Hematopoietic multipotent progenitor cell treated with erythropoietin and hydrocortisone succinate and interleukin-3 and kit ligand, for 15 days (in vitro differentiated cells): ENCODE data around the gene NRSN2.
"Not testable (repeated sequence)": the region's sequence is repeated elsewhere in the genome, so short reads cannot be mapped to it uniquely, and the experiment has no call there.

ENCODE experiments used
- DNase-seq: peaks from one replicate; pipeline ENCODE4 v3.0.0-alpha.2; 2015; ENCODE audit warnings: low spot score

The NRSN2 gene

DNA sequence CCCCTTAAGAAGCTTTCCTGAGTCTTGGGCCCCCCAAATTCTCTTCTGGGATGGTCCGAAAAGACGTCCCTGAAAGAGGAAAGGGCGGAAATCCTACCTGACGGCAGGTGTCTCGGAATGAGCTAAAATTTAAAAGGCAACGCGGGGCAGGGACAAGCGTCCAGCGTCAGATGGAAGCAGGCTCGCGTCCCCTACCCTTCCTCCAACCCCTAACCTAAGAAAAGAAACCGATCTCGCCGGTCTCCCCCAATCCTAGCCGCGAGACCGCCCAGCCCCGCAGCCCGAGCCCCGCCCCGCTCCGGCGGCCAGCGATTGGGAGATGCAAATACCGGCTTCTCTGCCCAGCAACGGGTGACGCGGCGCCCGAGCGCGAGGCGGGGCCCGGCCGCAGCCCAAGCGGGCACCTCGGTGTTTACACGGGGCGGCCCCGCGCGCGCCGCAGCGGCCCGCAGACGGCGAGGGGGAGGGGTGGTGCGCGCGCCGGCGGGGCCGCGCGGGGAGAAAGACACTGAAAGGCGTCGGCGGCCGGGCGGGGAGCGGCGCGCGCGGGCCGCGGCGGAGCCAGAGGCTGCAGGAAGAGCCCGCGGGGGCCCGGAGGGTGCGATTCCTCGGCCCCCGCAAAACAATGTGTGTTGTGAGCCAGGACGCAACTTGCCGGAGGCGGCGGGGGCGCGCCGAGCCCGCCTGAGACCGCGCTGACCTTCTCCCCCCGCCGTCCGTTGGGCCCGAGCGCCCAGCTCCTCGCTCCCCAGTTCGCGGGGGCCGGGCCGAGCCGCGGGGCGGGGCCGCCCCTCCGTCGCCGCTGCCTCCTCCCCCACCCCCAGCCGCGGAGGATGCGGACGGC is 21.6 kb upstream of the NRSN2 start, which contains the start of gene SOX12:
Gene SOX12, plus strand, starts transcription at position 508 of the 844 bp plus-strand sequence. CDS start 373 bp downstream, outside the sequence.
- DNase-seq = peak; percentile 94

DNA sequence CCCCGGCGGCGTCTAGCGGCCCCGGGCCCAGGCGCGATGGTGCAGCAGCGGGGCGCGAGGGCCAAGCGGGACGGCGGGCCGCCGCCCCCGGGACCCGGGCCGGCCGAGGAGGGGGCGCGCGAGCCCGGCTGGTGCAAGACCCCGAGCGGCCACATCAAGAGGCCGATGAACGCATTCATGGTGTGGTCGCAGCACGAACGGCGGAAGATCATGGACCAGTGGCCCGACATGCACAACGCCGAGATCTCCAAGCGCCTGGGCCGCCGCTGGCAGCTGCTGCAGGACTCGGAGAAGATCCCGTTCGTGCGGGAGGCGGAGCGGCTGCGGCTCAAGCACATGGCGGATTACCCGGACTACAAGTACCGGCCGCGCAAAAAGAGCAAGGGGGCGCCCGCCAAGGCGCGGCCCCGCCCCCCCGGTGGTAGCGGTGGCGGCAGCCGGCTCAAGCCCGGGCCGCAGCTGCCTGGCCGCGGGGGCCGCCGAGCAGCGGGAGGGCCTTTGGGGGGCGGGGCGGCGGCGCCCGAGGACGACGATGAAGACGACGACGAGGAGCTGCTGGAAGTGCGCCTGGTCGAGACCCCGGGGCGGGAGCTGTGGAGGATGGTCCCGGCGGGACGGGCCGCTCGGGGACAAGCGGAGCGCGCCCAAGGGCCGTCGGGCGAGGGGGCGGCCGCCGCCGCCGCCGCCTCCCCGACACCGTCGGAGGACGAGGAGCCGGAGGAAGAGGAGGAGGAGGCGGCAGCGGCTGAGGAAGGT is 20.8 kb upstream of the NRSN2 start:
- no peak for DNase-seq

DNA sequence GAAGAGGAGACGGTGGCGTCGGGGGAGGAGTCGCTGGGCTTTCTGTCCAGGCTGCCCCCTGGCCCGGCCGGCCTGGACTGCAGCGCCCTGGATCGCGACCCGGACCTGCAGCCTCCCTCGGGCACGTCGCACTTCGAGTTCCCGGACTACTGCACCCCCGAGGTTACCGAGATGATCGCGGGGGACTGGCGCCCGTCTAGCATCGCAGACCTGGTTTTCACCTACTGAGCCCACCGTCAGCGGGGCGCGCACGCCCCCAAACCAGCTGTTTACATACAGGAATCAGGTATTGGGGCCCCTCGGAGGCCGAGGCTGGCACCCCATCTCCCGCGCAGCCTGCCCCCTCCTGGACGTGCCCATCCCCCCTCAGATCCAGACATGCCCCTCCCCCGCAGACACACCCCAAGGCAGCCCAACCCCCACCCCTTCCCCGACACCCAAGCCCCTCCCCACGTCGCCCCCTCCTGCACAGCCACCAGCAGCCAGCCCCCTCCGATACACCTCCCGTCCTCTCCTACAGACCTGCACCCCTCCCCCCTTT is 20.2 kb upstream of the NRSN2 start:
- DNase-seq = no peak

DNA sequence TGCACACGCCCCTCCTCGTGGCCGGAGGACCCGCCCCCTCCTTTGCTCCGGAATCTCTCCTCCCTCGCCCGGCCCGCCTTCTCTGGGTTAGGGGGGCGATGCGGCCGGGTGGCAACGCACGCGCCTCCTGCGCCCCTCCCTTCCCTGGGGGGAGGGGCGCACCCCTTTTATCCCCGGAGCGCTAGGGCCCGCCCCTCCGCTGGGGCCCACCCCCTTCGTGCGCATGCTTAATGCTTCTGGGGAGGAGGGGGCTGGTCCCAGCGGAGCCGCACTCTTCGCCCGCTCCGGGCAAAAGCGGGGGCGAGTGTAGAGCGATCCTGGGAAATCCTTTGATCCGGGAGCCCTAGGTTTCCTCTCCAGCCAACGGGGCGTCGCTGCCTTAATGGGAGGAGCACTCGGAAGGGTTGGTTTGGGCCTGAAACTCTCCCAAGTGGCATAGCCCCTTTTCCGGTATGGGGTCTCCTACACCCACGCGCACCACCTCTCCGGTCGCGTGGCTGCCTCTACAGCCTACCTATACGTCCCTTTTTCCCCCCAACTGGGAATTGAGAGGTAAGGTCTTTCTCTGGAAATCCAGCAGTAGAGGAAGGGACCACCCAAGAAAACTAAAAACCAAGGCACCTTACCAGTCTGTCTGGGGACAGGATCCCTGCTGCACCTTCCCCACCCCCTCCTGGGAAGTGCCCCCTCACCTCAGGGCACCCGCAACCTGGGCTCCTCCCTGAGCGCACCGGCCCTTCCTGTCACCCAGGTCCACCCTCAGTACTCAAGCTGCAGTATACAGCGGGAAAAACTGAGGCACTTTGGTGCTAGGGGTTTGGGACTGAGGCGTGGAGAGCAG is 19.5 kb upstream of the NRSN2 start:
- DNase-seq = peak; percentile 18

DNA sequence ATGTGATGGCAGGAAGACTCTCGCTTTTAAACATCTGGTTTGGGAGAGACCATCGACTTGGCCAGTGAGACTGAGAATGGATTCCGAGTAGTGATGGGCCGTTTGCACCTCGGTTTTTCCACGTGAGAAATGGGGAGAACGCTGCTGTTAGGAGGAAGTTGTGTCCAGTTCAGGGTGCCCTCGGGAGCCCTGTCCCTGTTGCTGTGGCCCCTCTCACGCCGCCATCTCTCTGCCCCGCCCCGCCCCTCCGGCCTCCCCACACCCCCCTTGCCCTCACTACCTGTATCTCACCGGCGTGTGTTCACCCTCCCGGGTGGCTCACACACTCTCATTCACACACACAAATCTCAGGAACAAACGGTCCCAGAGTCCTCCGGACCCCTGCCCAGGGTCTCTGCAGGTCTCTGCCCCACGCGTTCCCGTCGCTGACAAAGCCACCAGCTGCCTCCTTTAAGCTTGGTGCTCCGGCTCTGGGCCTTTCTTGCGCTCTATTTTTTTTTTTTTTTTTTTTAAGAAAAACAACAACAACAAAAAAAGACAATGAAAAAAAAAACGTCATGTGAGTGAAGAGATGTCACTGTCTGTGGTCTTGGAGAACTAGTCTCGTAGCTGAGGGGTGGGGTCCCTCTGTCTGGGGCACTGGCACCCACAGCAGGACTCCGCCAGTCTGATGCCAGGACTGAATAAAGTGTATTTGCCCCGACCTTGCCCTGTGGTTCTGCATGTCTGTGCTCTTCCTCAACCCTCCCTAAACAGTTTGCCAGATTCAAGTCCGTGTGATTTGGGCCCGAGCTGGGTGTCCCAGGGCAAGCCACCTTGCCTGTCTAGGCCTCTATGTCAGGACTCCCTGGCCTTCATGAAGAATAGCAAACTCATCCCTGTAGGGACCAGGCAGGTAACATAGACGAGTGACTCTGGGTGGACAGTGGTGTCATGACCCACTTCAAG is 18.6 kb upstream of the NRSN2 start:
- no peak for DNase-seq

DNA sequence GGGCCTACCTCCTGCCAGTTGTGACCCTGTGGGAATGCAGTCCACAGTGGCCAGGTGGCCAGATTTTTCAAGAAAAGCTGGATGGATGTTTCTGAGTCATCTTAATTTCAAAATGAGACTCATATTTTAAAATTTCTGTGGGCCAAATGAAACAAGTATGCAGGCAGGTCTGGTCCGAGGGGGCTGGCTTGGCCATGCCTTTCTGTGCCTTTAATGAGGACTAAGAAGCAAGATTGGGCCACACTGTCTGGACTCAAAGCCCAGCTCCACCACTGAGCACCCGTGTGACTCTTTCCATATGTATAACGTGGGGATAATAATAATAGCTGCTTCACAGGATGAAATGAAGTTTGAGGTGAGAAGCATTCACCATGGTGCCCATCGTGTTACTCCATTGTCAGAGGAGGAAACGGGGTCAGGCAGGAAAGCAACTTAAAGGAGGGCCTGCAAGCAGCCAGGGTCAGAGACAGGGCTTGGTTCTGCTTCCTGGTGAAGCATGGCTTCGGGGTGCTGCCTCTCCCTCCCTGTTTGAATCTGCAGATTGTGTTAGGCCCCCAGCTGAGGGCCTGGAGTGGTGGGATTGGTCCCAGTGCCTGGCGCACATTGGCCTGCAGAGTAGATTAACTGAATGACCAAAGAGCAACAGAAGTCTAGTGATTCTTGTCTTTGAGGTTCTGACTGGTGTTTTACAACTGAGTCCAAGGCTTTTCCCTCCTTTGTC is 17.8 kb upstream of the NRSN2 start:
- DNase-seq = no peak

DNA sequence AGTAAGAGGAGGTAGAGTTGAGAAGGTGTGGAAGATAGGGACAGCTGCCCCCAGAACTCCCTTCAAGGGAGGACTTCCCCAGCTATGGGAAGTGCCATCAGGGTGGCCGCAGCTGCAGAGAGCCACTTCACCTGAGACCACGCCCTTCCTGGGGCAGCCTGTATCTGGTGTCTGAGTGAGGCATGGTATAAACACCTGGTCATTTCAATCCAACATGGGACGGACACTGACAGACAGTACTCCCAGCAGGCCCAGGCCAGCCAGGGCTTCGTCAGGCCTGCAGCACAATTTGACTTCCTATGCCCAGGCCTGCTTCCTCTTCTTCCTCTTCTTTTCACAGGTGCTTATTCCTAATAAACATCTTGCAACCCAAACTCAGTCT is 17.1 kb upstream of the NRSN2 start:
- no peak for DNase-seq

DNA sequence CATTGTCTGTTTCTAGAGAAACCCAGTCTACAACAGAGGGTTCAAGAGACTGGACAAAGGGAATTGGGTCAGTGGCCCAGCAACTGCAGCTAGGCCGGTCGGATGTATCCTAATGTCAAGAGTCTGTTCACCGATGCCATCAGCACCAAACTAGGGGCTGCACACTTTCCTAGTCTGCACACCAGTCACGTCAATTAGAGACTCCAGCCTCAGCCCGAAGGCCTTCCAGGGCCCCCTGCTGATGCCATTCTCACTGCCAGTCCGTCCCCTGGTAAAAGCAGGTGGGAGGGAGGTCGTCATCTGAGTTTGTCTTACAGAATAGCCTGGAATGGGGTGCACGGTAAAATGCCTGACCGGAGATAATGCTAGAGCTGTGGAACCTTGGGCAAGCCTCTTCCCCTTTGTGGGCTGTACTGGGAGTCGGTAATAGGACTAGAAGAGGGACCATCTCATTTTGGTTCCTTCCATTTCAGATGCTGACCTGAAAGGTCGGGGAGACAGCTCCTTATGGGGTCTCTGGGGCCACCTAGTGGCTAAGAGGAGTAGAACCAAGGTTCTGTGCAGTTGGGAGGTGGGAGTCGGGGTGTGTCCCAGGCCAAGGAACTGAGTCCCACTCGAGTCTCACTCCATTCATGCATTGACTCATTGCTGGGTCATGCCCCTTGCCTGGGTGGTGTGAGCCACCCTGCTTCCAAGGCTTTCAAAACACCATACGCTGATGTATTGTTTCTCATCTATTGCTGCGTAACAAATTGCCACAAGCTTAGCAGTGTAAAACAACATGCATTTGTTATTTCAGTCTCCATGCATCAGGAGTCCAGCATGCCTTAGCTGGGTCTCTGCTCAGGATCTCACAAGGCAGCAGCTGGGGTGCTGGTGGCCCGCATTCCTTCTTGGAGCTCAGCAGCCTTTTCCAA is 16.4 kb upstream of the NRSN2 start:
- peak; percentile 73 for DNase-seq

DNA sequence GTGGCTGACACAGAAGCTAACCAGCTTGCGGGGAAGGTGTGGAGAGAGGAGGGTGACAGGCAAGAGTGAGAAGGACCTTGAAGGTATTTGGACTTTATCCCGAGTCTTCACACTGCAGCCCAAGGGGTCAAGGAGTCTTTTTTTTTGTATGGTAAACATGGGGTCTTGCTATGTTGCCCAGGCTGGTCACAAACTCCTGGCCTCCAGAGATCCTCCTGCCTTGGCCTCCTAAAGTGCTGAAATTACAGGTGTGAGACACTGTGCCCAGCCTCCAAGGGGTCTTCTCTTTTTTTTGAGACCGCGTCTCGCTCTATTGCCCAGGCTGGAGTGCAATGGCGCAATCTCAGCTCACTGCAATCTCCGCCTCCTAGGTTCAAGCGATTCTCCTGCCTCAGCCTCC is 12.3 kb upstream of the NRSN2 start:
- no peak for DNase-seq

DNA sequence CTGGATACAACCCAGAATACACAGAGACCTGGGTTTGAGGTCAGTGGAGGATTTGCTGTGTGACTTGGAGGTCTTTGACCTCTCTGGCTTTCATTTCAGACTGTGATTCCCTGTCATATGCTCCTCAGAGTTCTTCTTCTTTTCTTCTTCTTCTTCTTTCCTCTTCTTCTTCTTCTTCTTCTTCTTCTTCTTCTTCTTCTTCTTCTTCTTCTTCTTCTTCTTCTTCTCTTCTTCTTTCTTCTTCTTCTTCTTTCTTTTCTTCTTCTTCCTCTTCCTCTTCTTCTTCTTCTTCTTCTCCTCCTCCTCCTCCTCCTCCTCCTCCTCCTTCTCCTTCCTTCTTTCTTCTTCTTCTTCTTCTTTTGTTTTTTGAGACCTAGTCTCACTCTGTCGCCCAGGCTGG is 10.9 kb upstream of the NRSN2 start:
- DNase-seq = not testable (repeated sequence)

DNA sequence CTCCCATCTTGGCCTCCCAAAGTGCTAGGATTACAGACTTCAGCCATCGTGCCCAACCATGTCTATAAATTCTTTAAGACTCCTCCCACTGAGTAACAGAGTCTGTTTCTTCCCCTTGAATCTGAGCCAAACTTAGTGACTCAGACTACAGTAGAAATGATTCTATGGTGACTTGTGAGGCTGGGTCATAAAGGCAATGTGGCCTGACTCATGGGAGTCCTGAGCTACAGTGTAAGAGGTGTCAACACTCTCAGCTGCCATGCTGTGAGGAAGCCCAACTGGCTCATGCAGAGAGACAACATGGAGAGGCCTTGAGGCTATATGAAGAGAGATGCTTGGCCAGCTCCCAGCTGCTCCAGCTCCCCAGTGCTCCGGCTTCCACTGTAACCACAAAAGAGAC is 5.2 kb upstream of the NRSN2 start:
- peak; percentile 33 for DNase-seq

DNA sequence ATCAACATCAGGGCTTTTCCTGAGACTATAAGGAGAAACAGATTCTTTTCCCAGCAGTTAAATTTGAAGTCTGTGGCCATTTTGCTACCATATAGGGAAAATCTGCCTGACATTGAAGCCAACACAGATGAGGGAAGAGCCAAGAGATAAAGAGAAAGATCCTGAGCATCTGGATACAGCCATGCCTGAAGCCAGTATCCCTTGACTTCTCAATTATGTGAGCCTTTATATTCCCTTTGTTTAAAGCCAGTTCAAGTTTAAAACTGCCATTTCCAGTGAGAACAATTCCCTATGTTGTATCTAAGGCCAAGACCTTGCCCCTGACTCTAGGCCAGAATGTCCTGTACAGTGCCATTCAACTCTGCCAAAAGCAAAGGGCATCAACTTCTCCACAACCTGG is 3.8 kb upstream of the NRSN2 start:
- no peak for DNase-seq

DNA sequence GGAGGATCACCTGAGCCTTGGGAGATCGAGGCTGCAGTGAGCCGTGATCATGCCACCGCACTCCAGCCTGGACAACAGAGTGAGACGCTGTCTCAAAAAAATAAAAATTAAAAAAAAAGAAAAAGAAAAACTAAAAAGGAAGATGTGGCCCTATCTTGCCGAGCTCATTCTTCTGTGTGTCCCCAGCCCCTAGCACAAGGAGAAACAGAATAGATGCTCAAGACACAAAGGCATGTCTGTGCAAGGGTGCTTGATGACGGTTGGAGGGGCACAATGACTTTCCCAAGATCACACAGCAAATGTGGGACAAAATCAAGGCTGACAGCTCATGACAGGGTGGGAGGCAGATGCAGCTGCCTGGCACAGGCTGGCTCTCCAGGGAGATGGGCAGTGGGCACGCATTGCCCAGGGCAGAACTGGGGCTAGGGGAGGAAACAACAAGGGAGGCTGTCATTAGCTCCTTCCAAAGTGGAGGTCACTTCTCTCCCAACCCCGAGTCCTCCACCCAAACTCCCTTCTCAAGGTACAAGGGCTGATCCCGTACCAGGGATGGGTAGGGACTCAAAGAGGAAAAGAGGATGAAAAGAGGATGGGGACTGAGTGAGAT is 775 bp upstream of the NRSN2 start:
- DNase-seq = no peak

DNA sequence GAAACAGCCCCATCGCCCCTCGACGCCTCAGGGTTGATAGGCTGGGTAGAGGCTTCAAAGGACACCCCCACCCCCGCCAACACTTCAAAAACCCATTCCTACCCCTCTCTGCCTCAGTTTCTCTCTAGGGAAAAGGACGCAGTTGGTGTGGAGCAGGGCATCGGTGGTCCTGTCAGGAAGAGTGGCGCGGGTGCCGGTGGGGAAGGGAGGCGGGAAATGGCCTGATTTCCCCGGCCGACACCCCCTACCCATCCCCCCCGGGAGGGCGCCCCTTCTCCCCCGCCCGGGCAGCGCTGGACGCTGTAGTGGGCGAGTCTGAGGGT is 367 bp downstream of the NRSN2 start:
- no peak for DNase-seq

DNA sequence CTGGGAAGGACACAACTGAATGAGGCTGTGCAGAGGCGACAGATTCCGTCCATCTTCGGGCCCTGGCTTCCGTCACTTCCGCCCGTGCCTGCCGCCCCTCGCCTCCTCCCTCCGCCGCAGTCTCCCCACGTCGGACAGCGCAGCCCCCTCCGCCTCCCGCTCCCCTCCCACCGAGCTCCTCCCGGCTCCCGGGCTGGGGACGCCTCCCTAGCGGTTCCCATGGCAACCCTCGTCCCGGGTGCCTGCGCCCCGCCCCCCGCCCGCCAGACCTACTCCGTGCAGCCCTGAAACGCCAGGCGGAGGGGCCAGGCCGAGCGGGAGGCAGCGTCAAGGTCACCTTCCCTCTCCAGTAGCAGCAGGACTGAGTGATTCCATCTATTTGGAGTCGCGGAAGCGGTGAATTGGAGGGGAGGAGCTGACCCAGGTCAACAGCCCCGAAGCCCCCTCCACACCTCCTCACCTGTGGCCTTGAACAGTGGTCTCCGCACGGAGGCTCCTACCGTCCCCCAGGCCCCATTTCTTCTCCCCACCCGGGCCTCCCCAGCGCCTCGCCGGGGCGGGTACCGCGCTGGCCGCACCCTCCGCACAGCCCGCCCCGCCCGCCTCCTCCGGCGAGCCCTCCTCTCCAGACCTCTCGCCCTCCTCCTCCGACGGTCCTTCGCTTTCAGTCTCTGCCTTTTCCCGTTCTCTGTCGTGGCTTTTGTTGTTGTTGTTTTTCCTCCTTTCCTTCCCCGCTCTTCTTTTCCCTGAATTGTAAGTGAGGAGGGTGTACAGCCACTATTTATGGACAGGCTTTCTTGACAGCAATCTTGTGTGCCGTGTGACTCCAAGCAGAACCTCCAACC is 951 bp downstream of the NRSN2 start:
- DNase-seq = peak; percentile 34

DNA sequence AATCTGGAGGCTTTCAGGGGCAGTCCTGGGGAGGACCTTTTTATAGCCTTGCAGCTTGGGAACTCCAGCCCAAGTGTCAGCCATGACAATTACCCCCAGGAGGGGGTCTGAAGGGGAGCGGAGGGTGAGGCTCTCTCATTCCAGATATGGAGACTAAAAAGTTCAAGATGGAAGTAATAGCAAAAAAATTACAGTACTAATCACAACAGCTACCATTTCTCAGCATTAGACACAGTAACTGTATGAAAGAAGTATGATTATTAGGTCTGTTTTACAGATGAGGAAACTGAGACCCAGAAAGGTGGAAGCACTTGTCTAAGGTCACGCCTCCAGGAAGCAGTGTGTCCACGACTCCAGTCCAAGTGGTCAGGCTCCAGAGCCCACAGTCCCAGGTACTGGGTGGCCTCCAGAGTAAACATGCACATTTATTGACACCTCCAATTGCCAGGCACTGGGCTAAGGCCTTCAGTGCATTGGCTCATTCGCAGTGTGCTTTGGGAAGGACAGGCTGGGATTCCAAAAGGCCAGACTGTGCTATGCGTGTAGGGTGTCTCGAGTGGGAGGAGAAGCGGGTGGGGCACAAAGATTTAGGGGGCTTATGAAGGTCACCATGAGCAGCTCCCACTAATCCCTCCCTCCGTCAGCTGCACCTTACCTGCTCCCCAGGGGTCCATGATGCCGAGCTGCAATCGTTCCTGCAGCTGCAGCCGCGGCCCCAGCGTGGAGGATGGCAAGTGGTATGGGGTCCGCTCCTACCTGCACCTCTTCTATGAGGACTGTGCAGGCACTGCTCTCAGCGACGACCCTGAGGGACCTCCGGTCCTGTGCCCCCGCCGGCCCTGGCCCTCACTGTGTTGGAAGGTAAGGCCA is 2.3 kb downstream of the NRSN2 start:
- DNase-seq = no peak

DNA sequence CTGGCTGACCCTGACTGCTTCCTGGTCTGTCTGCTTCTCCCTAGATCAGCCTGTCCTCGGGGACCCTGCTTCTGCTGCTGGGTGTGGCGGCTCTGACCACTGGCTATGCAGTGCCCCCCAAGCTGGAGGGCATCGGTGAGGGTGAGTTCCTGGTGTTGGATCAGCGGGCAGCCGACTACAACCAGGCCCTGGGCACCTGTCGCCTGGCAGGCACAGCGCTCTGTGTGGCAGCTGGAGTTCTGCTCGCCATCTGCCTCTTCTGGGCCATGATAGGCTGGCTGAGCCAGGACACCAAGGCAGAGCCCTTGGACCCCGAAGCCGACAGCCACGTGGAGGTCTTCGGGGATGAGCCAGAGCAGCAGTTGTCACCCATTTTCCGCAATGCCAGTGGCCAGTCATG is 6.3 kb downstream of the NRSN2 start:
- no peak for DNase-seq
